Skeletal muscle satellite cell (primary cell): ENCODE data around the gene SFT2D2. TPM values are rescaled to one million over a fixed set of nuclear protein-coding genes. Genes with fewer than 3 reads are reported as not detected.
"Not testable (repeated sequence)": the region's sequence is repeated elsewhere in the genome, so short reads cannot be mapped to it uniquely, and the experiment has no call there.

Source experiments
- H3K27me3 ChIP-seq: 2 replicates; pipeline ENCODE4 v1.7.0; 2013; ENCODE audit warnings: low read length; ENCODE audit not compliant: control insufficient read depth, insufficient read depth
- H3K36me3 ChIP-seq: 2 replicates; pipeline ENCODE4 v1.7.0; 2013; ENCODE audit warnings: mild to moderate bottlenecking, control low read depth, low read length; ENCODE audit not compliant: insufficient read depth
- H3K4me1 ChIP-seq: 2 replicates; pipeline ENCODE4 v1.7.0; 2013; ENCODE audit warnings: low read length; ENCODE audit not compliant: control insufficient read depth, insufficient read depth
- H3K4me2 ChIP-seq: 2 replicates; pipeline ENCODE4 v1.7.0; 2013; ENCODE audit warnings: mild to moderate bottlenecking, low read length
- H3K4me3 ChIP-seq: 2 replicates; pipeline ENCODE4 v1.7.0; 2013; ENCODE audit warnings: low read length
- H3K9ac ChIP-seq: 2 replicates; pipeline ENCODE4 v1.7.0; 2013; ENCODE audit warnings: mild to moderate bottlenecking, low read depth, low read length, moderate library complexity
- H3K9me3 ChIP-seq: replicated peaks from 2 replicates; pipeline ENCODE4 v1.7.0; 2013; ENCODE audit warnings: mild to moderate bottlenecking, control low read depth, low read length
- total RNA-seq: library from RNA; depleted of rRNA; stranded (reverse); fragments of >200 nt; gene quantifications from 2 replicates; pipeline ENCODE4 v1.2.3, GENCODE V29; 2012; rRNA removed

Gene SFT2D2
- total RNA-seq, result 28.8 and 30.7 TPM in 2 replicates

- H3K9ac ChIP-seq, result peak within 1 kb of the TSS; percentile 96
- no peaks in the 10 kb centered on the region for H3K9me3 ChIP-seq
- peaks cover 23% of the 10 kb centered on the region for H3K4me1 ChIP-seq
- no peaks in the 10 kb centered on the region for H3K27me3 ChIP-seq
- H3K4me2 ChIP-seq, result peak within 1 kb of the TSS; percentile 79
- peak within 1 kb of the TSS; percentile 96 for H3K4me3 ChIP-seq
- peaks cover 8% of the 10 kb centered on the region for H3K36me3 ChIP-seq
These were observed at the start of gene SFT2D2 for GRCh38 chr1:168225476-168226190. Gene SFT2D2, plus strand, starts transcription at chr1:168226004. Its CDS starts 76 bp downstream, at chr1:168226080.

- no peaks in the 10 kb centered on the region for H3K27me3 ChIP-seq
- peak overlapping the region; percentile 93 for H3K4me2 ChIP-seq
- H3K9me3 ChIP-seq, result no peaks in the 10 kb centered on the region
- H3K4me3 ChIP-seq, result peak overlapping the region; percentile 95
- peak overlapping the region; percentile 48 for H3K9ac ChIP-seq
- H3K4me1 ChIP-seq, result no peaks in the 10 kb centered on the region
- H3K36me3 ChIP-seq, result no peaks in the 10 kb centered on the region
These were observed 47.6 kb upstream of the SFT2D2 start for GRCh38 chr1:168178227-168178637.

DNA sequence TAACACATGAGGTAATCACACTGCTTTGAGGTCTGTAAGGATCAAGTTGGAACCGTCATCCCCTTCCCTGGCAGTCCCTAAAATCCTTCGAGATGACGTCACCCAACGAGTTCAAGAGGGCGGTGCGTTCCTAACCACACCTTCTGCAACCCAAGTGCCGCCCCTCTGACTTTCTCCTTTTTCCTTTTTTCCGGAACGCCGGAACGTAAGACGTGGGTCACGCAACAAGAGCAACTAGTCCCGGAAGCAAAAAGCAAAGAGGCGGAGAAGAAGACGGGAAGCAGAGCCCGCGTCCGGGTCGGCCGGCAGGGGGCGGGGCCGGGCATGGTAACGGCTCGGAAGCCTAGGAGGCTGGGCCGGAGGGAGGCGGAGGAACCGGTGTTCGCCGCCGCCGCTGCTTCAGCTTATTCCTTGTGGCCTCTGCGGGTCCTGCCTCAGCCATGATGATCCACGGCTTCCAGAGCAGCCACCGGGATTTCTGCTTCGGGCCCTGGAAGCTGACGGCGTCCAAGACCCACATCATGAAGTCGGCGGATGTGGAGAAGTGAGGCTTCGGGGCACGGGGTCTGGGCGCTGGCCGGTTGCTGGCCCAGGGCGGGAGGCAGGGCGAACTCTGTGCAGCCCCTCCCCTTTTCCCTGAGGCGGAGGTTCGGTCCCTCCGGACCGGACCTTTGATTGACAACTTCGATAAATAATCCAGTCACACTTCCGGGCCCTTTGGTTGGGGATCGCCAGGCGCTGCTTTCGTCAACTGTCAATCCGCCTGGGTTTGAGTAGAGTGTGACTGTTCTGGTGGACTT is 47.0 kb upstream of the SFT2D2 start, which contains the start of gene TIPRL:
TIPRL (plus strand) TSS at position 325 of the 800 bp plus-strand sequence; CDS start at position 441, 116 bp downstream.
- no peaks in the 10 kb centered on the region for H3K9me3 ChIP-seq
- no peaks in the 10 kb centered on the region for H3K36me3 ChIP-seq
- peak within 1 kb of the TSS; percentile 93 for H3K4me2 ChIP-seq
- no peaks in the 10 kb centered on the region for H3K4me1 ChIP-seq
- peak within 1 kb of the TSS; percentile 94 for H3K9ac ChIP-seq
- no peaks in the 10 kb centered on the region for H3K27me3 ChIP-seq
- peak within 1 kb of the TSS; percentile 95 for H3K4me3 ChIP-seq

DNA sequence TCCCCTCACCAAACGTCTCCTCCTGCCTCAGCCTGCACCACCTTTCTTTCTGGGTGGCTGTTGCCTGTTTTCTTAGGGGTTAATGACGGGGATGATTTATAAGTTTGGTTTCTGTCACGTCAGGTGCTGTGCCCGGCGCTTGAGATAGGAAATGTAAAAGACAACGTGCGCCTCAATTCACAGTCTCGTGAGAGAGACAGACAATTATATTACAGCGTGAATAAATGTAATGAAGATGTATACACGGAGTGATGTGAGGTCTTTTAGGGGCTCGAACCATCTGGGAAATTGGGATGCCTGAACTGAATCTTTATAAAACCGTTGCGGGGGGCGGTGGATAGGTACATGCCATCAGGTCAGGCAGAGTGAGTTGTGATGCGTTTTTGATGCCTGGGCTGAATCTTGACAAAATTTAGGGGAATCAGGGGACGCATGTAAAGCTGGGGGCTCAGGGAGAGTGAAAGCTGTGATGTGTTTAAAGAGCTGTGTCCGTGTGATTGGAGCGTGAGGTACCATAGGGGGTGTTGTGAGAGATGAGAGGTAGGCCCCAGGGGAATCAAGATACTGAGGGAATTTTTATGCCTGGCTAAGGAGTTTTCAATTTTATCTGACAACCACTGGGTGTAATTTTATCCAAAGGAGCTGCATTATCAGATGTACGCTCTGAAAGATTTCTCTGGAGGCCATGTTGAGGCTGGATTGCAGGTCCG is 46.2 kb upstream of the SFT2D2 start:
- no peaks in the 10 kb centered on the region for H3K9me3 ChIP-seq
- peak overlapping the region; percentile 93 for H3K4me2 ChIP-seq
- peak overlapping the region; percentile 95 for H3K4me3 ChIP-seq
- H3K36me3 ChIP-seq, result peaks cover under 1% of the 10 kb centered on the region
- no peaks in the 10 kb centered on the region for H3K4me1 ChIP-seq
- peak overlapping the region; percentile 94 for H3K9ac ChIP-seq
- H3K27me3 ChIP-seq, result no peaks in the 10 kb centered on the region

DNA sequence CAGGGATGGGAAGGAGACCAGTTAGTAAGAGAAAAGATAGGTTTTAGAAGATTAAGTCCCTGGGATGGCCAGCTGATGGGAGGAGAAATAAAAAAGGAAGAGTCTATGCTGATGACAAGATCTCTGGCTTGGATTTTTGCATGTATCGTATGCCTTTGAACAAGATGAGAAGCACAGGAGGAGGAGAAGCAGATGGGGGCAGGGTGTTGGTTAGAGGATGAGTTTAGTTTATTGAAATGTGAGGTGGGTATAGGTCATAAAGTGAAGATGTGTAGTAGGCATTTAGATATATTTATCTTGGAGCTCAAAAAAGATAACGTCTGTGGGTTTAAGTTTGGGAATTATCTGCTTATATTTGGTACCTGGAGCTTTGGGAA is 45.7 kb upstream of the SFT2D2 start:
- H3K4me3 ChIP-seq, result peak overlapping the region; percentile 95
- H3K9ac ChIP-seq, result peak overlapping the region; percentile 94
- peak overlapping the region; percentile 93 for H3K4me2 ChIP-seq
- H3K36me3 ChIP-seq, result peaks cover 4% of the 10 kb centered on the region
- H3K27me3 ChIP-seq, result no peaks in the 10 kb centered on the region
- no peaks in the 10 kb centered on the region for H3K4me1 ChIP-seq
- H3K9me3 ChIP-seq, result no peaks in the 10 kb centered on the region

DNA sequence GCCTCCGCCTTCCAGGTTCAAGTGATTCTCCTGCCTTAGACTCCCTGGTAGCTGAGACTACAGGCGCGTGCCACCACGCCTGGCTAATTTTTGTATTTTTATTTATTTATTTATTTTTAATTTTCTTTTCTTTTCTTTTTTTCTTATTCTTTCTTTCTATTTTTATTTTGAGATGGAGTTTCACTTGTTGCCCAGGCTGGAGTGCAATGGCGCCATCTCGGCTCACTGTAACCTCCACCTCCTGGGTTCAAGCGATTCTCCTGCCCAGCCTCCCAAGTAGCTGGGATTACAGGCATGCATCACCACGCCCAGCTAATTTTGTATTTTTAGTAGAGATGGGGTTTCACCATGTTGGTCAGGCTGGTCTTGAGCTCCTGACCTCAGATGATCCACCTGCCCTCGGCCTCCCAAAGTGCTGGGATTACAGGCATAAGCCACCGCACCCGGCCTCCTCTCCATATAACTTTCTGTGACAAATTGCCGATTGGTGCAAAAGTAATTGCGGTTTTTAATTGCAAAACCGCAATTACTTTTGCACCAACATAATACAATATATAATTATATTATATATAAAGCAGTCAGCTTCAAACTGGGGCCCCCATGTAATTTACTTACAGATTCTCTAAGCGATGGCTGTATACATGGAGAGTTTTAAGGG is 44.6 kb upstream of the SFT2D2 start:
- not testable (repeated sequence) for H3K9me3 ChIP-seq, H3K4me2 ChIP-seq, H3K9ac ChIP-seq, H3K36me3 ChIP-seq, H3K27me3 ChIP-seq, H3K4me3 ChIP-seq, H3K4me1 ChIP-seq

- H3K4me2 ChIP-seq, result no peak overlapping the region
- H3K9me3 ChIP-seq, result no peaks in the 10 kb centered on the region
- no peaks in the 10 kb centered on the region for H3K27me3 ChIP-seq
- H3K36me3 ChIP-seq, result peaks cover 20% of the 10 kb centered on the region
- no peak overlapping the region for H3K9ac ChIP-seq
- H3K4me1 ChIP-seq, result no peaks in the 10 kb centered on the region
- H3K4me3 ChIP-seq, result no peak overlapping the region
These were observed 38.6 kb upstream of the SFT2D2 start for GRCh38 chr1:168187177-168187576.

DNA sequence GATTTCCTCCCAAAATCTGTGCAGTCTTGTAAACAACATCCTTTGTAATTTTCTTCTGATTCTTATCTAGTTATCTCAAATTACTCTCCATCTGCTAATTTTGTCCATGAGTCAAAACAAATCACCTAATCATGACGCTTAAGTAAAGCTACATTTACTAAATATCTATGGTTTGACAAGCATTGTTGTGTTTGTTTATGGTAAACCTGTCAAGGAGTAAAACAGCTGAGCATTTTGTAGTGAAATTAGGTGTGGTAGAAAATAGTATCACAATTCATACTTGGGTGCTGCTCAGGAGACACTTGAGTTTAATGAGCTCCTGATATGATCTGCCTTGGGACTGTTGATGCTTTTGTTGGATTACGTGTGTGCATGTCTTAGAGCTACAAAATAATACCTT is 35.4 kb upstream of the SFT2D2 start:
- Histone ChIP-seq H3K27me3 (no peaks in the 10 kb centered on the region), H3K4me1 (no peaks in the 10 kb centered on the region), H3K36me3 (peaks cover 28% of the 10 kb centered on the region), H3K4me3 (no peak overlapping the region), H3K9me3 (no peaks in the 10 kb centered on the region), H3K9ac (no peak overlapping the region), H3K4me2 (no peak overlapping the region)

DNA sequence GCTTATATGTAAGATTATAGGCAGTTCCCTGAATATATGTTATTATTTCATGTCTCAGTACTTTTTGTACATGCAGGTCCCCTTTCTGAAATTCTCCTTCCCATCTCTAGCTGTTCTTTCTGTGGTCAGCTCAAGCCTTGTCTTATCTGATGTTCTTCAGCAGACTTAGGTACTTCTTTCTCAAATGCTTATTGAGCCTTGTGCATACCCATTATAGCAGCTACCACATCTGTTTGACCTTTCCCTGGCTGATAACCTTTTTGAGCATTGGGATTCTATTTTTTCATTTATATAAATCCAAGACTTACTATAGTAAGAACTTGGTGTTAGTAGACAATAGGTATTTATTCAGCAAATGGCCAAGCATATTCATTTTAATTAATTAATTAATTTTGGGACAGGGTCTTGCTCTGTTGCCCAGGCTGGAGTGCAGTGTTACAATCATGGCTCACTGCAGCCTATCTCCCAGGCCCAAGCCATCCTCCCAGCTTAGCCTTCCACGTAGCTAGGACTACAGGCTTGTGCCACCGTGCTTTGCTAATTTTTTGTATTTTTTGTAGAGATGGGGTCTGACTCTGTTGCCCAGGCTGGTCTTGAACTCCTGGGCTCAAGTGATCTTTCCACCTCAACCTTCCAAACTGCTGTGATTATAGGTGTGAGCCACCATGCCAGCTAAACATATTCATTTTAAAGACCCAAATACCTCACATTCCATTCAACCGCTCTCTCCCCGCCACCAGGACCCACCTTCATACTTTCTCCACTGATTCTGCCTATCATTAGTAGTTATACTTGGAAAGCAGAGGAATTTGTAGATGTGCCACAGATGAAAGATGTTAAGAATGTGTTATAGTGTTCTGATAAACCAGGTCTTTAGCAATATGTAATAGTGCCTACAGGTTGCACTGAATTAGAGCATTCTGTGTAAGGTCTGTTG is 30.3 kb upstream of the SFT2D2 start:
- no peaks in the 10 kb centered on the region for H3K9me3 ChIP-seq
- H3K9ac ChIP-seq, result no peak overlapping the region
- no peaks in the 10 kb centered on the region for H3K27me3 ChIP-seq
- no peaks in the 10 kb centered on the region for H3K4me1 ChIP-seq
- no peak overlapping the region for H3K4me3 ChIP-seq
- H3K36me3 ChIP-seq, result peaks cover 41% of the 10 kb centered on the region
- no peak overlapping the region for H3K4me2 ChIP-seq

DNA sequence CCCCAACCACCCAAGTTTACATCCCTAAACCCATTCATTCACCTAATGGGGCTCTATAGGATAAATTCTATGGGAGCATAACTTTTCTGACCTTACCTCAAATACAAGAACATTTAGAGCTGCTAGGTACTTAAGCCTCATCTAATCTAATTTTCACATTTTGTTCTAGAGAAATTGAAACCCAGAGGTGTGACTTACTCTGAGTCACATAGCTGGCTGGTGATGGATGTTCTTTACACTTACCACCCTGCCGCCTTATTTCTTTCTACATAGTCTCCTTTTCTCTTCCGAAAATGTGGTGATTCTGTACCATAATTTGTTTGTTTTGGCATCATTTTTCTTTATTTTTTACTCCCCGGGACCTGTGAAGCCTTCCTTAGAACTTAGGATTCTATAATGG is 26.7 kb upstream of the SFT2D2 start:
- H3K36me3 ChIP-seq, result peaks cover 42% of the 10 kb centered on the region

More for the DNA sequence above, 26.7 kb upstream of the SFT2D2 start:
- peaks cover 3% of the 10 kb centered on the region for H3K4me1 ChIP-seq
- no peaks in the 10 kb centered on the region for H3K9me3 ChIP-seq
- no peak overlapping the region for H3K4me2 ChIP-seq
- H3K27me3 ChIP-seq, result no peaks in the 10 kb centered on the region
- no peak overlapping the region for H3K4me3 ChIP-seq
- H3K9ac ChIP-seq, result no peak overlapping the region
